NCI-H510A (cell line): ENCODE data around the gene EMC10.
"Not testable (repeated sequence)": the region's sequence is repeated elsewhere in the genome, so short reads cannot be mapped to it uniquely, and the experiment has no call there.

Experiments
- DNase-seq: peaks from one replicate; lab custom pipeline; 2025; lab: John Stamatoyannopoulos, UW

Gene EMC10

GRCh38 chr19:50476224-50476906 is at the start of gene EMC10, which contains the start of gene GARIN5A:
Gene EMC10 (plus strand): TSS chr19:50476507. CDS start chr19:50476545, 38 bp downstream.
Gene GARIN5A (minus strand): TSS chr19:50476848. CDS start chr19:50476388, 460 bp downstream.
- DNase-seq = peak; percentile 91

GRCh38 chr19:50427318-50427925 is 48.9 kb upstream of the EMC10 start:
- DNase-seq = no peak

GRCh38 chr19:50427997-50428425 is 48.3 kb upstream of the EMC10 start:
- DNase-seq = no peak

DNA sequence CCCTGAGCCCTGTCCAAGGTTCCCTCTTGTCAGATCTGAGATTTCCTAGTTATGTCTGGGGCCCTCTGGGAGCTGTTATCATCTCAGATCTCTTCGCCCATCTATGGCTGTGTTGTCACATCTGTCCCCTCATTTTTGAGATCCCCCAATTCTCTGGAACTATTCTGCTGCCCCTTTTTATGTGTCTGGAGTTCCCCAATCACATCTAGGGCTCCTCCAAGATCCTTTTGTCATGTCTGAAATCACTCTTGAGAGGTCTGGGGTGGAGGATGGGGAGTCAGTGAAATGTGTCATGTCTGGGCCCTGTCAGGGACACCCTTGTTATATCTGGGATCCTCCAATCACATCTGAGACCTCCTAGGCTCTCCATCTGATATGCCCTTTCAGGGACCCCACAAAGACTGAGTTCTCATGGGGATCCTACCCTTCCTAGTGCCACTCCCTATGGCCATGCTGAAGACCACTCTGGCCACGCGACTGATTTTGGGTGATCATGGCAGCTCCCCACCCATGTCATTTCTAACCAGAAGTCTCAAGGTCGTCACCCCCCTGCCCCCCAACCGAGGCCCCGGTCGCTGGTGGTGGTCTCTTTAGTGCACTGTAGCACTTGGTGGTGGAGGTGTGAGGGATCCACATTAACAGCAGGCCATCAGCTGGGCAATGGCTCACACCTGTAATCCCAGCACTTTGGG is 47.4 kb upstream of the EMC10 start:
- no peak for DNase-seq

DNA sequence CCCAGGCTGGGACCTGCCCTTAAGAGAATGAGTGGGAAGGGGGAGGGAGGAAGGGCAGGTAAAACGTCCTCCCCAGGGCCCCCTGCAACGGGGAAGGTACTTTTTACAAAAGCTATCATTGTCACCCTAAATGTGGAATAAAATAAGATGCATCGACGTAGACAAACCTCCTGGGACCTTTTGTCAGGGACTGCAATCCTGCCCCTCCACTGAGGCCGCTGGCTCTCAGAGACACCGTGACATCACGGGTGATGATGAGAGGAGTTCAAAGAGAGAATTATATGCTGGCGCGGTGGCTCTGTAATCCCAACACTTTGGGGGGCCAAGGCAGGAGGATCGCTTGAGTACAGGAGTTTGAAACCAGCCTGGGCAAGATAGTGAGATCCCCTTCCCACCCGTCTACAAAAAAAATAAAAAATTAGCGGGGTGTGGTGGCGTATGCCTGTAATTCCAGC is 45.4 kb upstream of the EMC10 start:
- DNase-seq = no peak

DNA sequence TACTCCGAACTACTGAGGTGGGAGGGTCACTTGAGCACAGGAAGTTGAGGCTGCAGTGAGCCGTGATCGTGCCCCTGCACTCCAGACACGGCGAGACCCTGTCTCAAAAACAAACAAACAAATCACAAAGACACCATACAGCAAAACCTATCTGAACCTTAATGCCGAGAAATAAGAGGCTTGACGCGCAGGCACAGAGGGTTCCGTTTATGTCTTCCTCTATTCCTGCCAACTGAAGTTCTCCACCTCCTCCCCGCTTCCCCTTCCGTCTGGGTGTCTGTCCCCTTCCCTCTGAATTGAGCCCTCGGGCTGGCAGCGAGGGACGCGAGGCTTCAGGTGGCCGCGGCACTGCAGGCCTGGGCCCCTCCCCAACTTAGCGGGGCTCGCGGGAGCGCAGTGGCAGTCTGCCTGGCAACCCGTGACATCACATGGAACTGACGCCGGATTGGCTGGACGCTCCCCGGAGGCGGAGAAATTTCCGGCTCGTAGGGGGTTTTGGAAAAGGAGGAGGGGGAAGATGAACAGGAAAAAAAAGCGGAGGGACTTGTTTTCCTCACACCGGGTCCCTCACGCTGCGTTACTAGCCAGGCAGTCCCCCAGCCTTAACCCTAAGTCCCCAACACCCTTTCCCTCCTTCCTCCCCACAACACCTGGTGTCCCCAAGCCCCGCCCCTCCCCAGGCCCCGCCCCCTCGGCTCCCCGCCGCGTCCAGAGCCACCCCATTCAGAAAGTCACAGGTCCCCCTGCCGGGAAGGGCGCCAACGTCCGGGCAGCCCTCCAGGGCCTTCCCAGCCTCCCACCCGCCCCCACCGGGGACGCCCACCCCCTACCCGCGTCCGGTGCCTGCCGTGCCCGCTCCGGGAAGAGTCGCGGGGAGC is 44.7 kb upstream of the EMC10 start:
- DNase-seq = peak; percentile 54

- DNase-seq = no peak
Observed at GRCh38 chr19:50432221-50433028, 43.9 kb upstream of the EMC10 start, which contains the start of gene MYBPC2. Gene MYBPC2 (plus strand): TSS chr19:50432892. CDS start chr19:50432954, 62 bp downstream.

DNA sequence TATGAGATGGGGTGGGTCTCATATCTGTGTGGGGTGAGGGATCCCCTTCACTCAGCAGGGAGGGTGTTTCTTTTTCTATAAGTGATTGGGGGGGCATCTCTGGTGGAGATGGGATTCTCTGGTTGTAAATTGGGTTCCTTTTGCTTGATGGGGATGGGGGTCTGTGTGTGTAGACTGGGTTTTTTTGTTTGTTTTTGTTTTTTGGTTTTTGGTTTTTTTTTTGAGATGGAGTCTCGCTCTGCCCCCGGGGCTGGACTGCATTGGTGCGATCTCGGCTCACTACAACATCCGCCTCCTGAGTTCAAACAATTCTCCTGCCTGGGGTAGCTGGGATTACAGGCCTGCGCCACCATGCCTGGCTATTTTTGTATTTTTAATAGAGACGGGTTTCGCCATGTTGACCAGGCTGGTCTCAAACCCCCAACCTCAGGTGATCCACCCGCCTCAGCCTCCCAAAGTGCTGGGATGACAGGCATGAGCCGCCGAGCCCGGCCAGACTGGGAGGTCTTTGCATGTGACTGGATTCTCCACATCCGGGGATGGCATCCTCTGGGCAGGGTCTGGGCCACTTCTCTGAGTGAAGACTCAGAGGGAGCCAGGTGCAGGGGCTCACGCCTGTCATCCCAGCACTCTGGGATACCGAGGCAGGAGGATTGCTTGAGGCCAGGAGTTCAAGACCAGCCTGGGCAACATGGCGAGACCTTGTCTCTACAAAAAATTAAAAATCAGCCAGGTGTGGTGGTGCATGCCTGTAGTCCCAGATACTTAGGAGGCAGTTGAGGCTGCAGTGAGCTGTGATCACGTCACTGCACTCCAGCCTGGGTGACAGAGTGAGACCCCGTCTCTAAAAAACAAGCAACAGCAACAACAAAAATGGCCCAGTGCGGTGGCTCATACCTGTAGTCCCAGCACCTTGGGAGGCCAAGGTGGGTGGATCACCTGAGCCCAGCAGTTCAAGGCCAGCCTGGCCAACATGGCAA is 42.8 kb upstream of the EMC10 start:
- DNase-seq = no peak

- no peak for DNase-seq
Observed at GRCh38 chr19:50434525-50434924, 41.8 kb upstream of the EMC10 start.

DNA sequence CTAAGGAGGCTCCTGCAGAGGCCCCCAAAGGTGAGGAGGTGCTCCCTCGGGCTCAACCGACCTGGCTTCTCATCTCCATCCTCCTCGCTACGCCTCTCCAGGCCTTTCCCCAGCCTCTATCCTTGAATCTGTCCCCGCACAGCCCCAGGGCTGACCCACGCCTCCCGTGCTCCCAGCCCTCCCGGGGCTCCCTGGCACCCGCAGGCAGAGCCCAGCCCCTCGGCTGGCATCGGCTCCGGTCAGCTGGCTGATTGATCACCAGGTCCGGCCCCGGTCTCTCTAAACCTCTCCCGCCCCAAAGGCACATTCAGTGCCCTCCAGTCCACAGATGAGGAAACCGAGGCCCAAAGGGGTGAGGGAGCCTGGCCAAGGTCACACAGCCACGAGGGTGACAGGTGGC is 41.1 kb upstream of the EMC10 start:
- no peak for DNase-seq

DNA sequence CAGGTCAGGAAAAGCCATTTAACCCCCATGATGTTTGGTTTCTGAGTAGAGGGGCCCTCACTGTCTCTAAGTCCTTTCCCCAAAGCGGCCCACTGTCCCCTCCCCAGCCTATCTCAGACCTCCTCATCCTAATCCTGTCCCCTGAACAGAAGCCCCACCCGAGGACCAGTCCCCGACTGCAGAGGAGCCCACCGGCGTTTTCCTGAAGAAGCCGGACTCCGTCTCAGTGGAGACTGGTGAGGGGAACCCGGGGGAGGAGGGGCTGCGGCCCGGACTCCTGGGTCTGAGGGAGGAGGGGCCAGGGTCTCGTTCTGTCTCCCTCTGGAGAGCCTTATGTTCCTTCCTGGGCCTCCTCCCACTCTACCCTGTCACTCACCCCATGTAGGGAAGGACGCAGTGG is 40.7 kb upstream of the EMC10 start:
- DNase-seq = no peak

DNA sequence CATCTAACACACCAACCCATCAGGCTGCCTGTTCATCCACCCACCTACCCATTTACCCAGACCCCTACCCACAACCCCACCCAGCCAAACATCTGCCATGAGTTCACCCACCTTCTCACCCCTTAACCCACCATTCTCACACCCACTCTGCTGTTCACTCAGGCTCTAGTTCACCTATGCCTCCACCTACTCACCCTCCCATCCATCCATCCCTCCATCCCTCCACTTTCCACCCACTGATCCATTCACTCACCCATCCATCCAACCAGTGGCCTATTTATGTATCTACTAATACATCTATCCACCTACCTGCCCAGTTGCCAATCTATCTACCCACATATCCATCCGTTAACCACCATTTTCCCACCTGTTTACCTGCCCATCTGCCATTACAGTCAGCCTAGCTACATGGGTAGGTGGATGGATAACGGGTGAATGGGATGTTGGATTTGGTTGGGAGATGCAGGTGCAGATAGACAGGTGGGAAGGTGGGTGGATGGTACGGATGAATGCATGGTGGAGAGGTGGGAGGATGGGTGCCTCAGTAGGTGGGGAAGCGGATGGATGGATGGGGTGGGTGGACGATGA is 38.4 kb upstream of the EMC10 start:
- DNase-seq = no peak

DNA sequence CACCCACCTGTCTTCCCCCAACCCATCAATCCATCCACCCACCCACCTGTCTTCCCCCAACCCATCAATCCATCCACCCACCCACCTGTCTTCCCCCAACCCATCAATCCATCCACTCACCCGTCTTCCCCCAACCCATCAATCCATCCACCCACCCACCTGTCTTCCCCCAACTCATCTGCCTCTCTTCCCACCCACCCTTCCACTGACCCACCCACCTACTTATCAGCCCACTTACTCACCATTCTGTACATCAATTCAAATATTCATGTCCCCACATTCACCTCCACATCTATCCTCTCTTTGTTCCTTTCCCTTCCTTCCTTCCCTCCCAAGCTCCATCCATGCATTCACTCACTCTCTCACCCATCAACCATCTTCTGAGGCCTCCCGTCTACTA is 37.2 kb upstream of the EMC10 start:
- not testable (repeated sequence) for DNase-seq

DNA sequence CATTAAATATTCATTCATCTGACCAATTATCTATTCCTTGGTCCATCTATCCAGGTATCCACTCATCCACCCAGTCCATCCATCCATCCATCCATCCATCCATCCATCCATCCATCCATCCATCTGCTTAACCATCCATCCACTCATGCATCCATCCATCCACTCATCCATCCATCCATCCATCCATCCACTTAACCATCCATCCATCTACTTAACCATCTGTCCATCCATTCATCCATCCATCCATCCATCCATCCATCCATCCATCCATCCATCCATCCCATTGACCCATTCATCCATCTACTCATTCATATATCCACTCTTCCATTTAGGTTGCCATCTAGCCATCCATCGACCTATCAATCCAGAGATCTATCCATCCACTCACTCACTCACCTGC is 32.2 kb upstream of the EMC10 start:
- DNase-seq = no peak

DNA sequence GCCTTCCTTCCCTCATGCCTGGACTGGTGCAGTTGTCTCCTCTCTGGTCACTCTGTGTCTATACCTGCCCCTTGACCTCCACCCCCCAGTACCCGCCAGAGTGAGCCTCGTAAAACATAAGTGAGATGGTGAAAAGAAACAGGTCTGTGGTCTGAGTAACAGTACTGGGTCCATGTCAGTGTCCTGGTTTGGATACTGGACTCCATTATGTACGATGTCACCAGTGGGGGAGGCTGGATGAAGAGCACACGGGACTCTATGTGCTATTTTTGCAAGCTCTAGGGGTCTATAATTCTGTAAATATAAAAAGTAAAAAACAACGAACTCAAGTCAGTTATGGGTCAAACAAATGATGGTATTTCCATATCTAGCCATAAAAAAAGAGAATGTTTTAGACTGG is 29.3 kb upstream of the EMC10 start:
- DNase-seq = no peak

- DNase-seq = no peak
Observed at GRCh38 chr19:50447750-50448149, 28.6 kb upstream of the EMC10 start.

- no peak for DNase-seq
Observed at GRCh38 chr19:50449236-50449899, 26.9 kb upstream of the EMC10 start.

- no peak for DNase-seq
Observed at GRCh38 chr19:50450369-50451222, 25.7 kb upstream of the EMC10 start.
